Measurements from ENCODE around the gene GOSR2.
"Not testable (repeated sequence)": the region's sequence is repeated elsewhere in the genome, so short reads cannot be mapped to it uniquely, and the experiment has no call there.

GRCh38 chr17:46953191-46953590 lies 30.2 kb downstream of the GOSR2 start:
- not testable (repeated sequence) for TF ChIP-seq YY1 (IDR thresholded peaks at IDR 0.05; ENCODE audit: insufficient read depth, insufficient read length); ZNF274 (IDR thresholded peaks at IDR 0.05; ENCODE audit: low read depth, low read length)
